GM18951 (cell line): Measurements from ENCODE around the gene FCSK.
"Not testable (repeated sequence)": the region's sequence is repeated elsewhere in the genome, so short reads cannot be mapped to it uniquely, and the experiment has no call there.

Source experiments
- POLR2A ChIP-seq: IDR thresholded peaks from 4 replicates; pipeline ENCODE4 v1.6.1; 2011; ENCODE audit warnings: mild to moderate bottlenecking; ENCODE audit not compliant: insufficient read length, insufficient read depth; ENCODE audit errors: extremely low read depth
- in situ Hi-C: fragments of 300-500 bp; cut with MboI; formaldehyde crosslinking; loops from one replicate; pipeline ENCODE4 v1.12.0; 2022; ENCODE audit warnings: low sequenced_read_pairs, mixed read lengths, inconsistent platforms; ENCODE audit not compliant: unreplicated experiment

Gene FCSK

GRCh38 chr16:70523743-70524398 lies 69.5 kb downstream of the FCSK start, which contains the start of gene SF3B3:
Gene SF3B3 (plus strand): TSS chr16:70523816. CDS start chr16:70526657, 2,841 bp downstream.
- in situ Hi-C loops = no loop called here
- peak; percentile 69 for TF ChIP-seq POLR2A

- in situ Hi-C loops = not testable (repeated sequence)
Measured at GRCh38 chr16:70524399-70524825, 70.0 kb downstream of the FCSK start.

DNA sequence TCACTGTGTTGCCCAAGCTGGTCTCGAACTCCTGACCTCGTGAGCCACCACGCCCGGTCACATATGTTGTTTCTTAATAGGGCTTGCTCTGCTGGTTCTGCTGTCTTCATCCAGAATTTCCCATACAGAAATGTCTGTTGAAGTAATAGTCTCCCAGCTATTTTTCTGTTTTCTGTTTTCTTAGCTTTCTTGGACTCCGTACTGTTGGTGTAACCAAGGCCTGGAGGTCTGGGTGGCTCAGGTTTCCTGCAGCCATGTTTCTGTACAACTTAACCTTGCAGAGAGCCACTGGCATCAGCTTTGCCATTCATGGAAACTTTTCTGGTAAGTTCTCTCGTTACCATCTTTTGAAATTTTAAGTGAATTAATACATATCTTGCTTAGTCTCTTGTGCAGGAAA lies 72.0 kb downstream of the FCSK start:
- TF ChIP-seq POLR2A = no peak
- in situ Hi-C loops = no loop called here

DNA sequence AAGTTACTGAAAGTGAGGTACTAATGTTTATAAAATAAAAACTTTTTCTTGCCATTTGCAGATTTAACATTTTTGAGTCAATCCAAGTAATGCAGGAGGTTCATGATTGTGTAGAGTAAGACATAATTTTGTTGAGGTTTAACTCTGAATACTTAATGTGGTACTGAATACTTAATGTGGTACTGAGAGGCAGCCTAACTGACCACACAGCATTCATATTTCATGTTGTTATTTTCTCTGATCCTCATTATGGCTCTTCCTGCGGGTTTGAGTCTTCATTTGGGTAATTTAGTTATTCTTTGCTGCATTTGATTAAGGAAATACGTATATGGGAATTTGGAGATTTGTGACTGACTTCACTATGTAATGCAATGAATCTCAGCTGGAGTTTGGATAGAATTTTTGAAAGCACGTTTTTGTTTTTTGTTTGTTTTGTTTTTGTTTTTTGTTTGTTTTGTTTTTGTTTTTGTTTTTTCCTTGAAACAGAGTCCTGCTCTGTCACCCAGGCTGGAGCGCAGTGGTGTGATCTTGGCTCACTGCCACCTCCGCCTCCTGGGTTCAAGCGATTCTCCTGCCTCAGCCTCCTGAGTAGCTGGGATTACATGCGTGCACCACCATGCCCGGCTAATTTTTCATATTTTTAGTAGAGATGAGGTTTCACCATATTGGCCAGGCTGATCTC lies 73.1 kb downstream of the FCSK start:
- TF ChIP-seq POLR2A = no peak
- in situ Hi-C loops = no loop called here

GRCh38 chr16:70529051-70529777 lies 74.8 kb downstream of the FCSK start:
- in situ Hi-C loops = no loop called here
- no peak for TF ChIP-seq POLR2A
